ENCODE measurements around the gene HNRNPA0. TPM values are rescaled to one million over a fixed set of nuclear protein-coding genes. Genes with fewer than 3 reads are reported as not detected.

The HNRNPA0 gene
- polyA plus RNA-seq, 1 of the 3 experiments (the other 2 are of a cell fraction): 24.9 TPM

DNA sequence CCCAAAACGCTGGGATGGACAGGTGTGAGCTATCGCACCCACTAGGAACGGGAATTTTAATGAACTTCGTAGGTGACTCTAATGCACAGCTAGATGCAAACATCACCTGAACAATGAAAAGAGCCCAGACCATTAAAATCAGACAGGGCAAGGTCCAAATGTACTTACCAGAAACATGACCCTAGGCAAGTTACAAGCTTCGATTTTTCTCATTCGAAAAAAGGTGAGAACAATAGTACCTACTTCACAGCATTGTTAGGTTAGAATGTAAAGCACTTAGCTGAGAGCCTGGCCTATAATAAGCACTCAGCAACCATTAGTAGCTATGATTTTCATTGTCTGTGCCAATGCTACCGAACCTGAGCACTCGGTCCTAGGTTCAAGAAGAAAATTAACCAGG lies 12.4 kb downstream of the HNRNPA0 start:
- POLR2A ChIA-PET: interaction anchor here (1.2 kb wide), 1 partner anchor 10 kb away, joined by 6 read pairs; no protein-coding TSS in a partner anchor
- 59% methylated on average over 8 of the region's 8 CpGs for WGBS (ENCODE audit: low lambda C conversion rate)
- Histone ChIP-seq H3K9ac (no peak overlapping the region), H3K4me3 (ENCODE audit: low read depth in 2 of 2, low read length in 1 of 2) (no peak overlapping the region), H3K27me3 (ENCODE audit: insufficient read depth) (no peaks in the 10 kb centered on the region), H2AFZ (ENCODE audit: low read depth) (no peak overlapping the region), H3K36me3 (replicated peaks in 1 of 2; ENCODE audit: control insufficient read depth in 1 of 2, insufficient read depth in 2 of 2, low read length in 1 of 2) (peaks cover 0 to 4% of the 10 kb centered on the region in 2 experiments), H3K27ac (ENCODE audit: low read depth in 2 of 2, low read length in 1 of 2) (no peak overlapping the region), H3K79me2 (ENCODE audit: insufficient read depth) (no peaks in the 10 kb centered on the region), H3F3A (replicated peaks; ENCODE audit: insufficient read depth) (peaks cover 6% of the 10 kb centered on the region), H3K9me2 (no peaks in the 10 kb centered on the region), H3K9me3 (0 out of 2 replicates have a peak, but pooled peaks cover 4% of the 10 kb centered on the region), H3K4me2 (no peak overlapping the region), H3K4me1 (ENCODE audit: control insufficient read depth in 1 of 2, insufficient read depth in 2 of 2, low read depth in 1 of 2, low read length in 1 of 2) (no peaks in the 10 kb centered on the region), H4K20me1 (ENCODE audit: insufficient read depth) (no peaks in the 10 kb centered on the region)
- CTCF ChIA-PET: interaction anchor here (1.1 to 22.5 kb wide), 24 partner anchors 8 to 939 kb away, joined by 3 to 407 read pairs (median 5); partner anchors contain the start of gene HNRNPA0
- TF ChIP-seq ELF1 (IDR thresholded peaks at IDR 0.05) (no peak), RCOR1 (IDR thresholded peaks at IDR 0.05; ENCODE audit: low read length) (no peak), SMC3 (IDR thresholded peaks at IDR 0.05; ENCODE audit: low read depth, low read length) (no peak), FOXJ3 (CRISPR knock-in tag; IDR thresholded peaks at IDR 0.05) (no peak), JUND (IDR thresholded peaks at IDR 0.05) (no peak), EZH2phosphoT487 (IDR thresholded peaks at IDR 0.05; ENCODE audit: borderline replicate concordance, low read depth) (no peak), RXRA (IDR thresholded peaks at IDR 0.05; ENCODE audit: borderline replicate concordance, low read depth) (no peak), GABPA (IDR thresholded peaks at IDR 0.05; ENCODE audit: low read depth) (no peak), CHD2 (IDR thresholded peaks at IDR 0.05; ENCODE audit: low read length, partially characterized antibody) (no peak), TAF1 (IDR thresholded peaks at IDR 0.05; ENCODE audit: borderline replicate concordance, low read depth, low read length) (no peak), FOSL2 (IDR thresholded peaks at IDR 0.05; ENCODE audit: borderline replicate concordance, low read depth) (no peak), TCF12 (IDR thresholded peaks at IDR 0.05) (no peak), GATA2 (CRISPR knock-in tag; IDR thresholded peaks at IDR 0.05) (no peak)
- TF ChIP-seq, protein P1, sequence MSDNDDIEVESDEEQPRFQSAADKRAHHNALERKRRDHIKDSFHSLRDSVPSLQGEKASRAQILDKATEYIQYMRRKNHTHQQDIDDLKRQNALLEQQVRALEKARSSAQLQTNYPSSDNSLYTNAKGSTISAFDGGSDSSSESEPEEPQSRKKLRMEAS (IDR thresholded peaks at IDR 0.05; ENCODE audit: low read depth): no peak
- TF ChIP-seq, protein P2, sequence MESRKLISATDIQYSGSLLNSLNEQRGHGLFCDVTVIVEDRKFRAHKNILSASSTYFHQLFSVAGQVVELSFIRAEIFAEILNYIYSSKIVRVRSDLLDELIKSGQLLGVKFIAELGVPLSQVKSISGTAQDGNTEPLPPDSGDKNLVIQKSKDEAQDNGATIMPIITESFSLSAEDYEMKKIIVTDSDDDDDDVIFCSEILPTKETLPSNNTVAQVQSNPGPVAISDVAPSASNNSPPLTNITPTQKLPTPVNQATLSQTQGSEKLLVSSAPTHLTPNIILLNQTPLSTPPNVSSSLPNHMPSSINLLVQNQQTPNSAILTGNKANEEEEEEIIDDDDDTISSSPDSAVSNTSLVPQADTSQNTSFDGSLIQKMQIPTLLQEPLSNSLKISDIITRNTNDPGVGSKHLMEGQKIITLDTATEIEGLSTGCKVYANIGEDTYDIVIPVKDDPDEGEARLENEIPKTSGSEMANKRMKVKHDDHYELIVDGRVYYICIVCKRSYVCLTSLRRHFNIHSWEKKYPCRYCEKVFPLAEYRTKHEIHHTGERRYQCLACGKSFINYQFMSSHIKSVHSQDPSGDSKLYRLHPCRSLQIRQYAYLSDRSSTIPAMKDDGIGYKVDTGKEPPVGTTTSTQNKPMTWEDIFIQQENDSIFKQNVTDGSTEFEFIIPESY (IDR thresholded peaks at IDR 0.05; ENCODE audit: borderline replicate concordance, low read depth): no peak
- TF ChIP-seq, protein P3, sequence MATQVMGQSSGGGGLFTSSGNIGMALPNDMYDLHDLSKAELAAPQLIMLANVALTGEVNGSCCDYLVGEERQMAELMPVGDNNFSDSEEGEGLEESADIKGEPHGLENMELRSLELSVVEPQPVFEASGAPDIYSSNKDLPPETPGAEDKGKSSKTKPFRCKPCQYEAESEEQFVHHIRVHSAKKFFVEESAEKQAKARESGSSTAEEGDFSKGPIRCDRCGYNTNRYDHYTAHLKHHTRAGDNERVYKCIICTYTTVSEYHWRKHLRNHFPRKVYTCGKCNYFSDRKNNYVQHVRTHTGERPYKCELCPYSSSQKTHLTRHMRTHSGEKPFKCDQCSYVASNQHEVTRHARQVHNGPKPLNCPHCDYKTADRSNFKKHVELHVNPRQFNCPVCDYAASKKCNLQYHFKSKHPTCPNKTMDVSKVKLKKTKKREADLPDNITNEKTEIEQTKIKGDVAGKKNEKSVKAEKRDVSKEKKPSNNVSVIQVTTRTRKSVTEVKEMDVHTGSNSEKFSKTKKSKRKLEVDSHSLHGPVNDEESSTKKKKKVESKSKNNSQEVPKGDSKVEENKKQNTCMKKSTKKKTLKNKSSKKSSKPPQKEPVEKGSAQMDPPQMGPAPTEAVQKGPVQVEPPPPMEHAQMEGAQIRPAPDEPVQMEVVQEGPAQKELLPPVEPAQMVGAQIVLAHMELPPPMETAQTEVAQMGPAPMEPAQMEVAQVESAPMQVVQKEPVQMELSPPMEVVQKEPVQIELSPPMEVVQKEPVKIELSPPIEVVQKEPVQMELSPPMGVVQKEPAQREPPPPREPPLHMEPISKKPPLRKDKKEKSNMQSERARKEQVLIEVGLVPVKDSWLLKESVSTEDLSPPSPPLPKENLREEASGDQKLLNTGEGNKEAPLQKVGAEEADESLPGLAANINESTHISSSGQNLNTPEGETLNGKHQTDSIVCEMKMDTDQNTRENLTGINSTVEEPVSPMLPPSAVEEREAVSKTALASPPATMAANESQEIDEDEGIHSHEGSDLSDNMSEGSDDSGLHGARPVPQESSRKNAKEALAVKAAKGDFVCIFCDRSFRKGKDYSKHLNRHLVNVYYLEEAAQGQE (IDR thresholded peaks at IDR 0.05; ENCODE audit: low read depth, low read length): no peak
- TF ChIP-seq, protein P4, sequence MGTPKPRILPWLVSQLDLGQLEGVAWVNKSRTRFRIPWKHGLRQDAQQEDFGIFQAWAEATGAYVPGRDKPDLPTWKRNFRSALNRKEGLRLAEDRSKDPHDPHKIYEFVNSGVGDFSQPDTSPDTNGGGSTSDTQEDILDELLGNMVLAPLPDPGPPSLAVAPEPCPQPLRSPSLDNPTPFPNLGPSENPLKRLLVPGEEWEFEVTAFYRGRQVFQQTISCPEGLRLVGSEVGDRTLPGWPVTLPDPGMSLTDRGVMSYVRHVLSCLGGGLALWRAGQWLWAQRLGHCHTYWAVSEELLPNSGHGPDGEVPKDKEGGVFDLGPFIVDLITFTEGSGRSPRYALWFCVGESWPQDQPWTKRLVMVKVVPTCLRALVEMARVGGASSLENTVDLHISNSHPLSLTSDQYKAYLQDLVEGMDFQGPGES (IDR thresholded peaks at IDR 0.05; ENCODE audit: low read depth, low read length): no peak
- no peak for DNase-seq

Data from SK-N-SH (cell line).